ENCODE results near the gene F5. TPM values are rescaled to one million over a fixed set of nuclear protein-coding genes. Genes with fewer than 3 reads are reported as not detected.
"Not testable (repeated sequence)": the region's sequence is repeated elsewhere in the genome, so short reads cannot be mapped to it uniquely, and the experiment has no call there.

Gene F5
- total and polyA plus RNA-seq, 10 of the 15 experiments (the other 5 are each of a cell fraction or from before 2014, with no cell fraction given) = under 0.01 to 3.8 (median 0.40) TPM

DNA sequence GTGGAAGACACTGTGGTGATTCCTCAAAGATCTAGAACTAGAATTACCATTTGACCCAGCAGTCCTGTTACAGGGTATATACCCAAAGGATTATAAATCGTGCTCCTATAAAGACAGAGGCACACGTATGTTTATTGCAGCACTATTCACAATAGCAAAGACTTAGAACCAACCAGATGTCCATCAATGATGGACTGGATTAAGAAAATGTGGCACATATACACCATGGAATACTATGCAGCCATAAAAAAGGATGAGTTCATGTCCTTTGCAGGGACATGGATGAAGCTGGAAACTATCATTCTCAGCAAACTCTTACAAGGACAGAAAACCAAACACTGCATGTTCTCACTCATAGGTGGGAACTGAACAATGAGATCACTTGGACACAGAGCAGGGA is 82.7 kb downstream of the F5 start:
- SMC1A ChIA-PET (ENCODE audit: uncharacterized antibody, unreplicated experiment) = interaction anchor here (0.6 kb wide), 1 partner anchor 830 kb away, joined by 3 read pairs; no protein-coding TSS in a partner anchor
- H3K9ac ChIP-seq (ENCODE audit: control insufficient read depth, insufficient read depth, low read length); H3K27me3 ChIP-seq (replicated peaks in 1 of 2; ENCODE audit: control insufficient read depth in 2 of 2, insufficient read depth in 2 of 2, low read length in 1 of 2); FAIRE-seq; DNase-seq (ENCODE audit: low read depth, low spot score); ATAC-seq; H3K27ac ChIP-seq (ENCODE audit: control insufficient read depth, insufficient read depth); H3K79me2 ChIP-seq (ENCODE audit: control insufficient read depth, insufficient read depth, low read length); H2AFZ ChIP-seq (ENCODE audit: control insufficient read depth, low read depth, low read length); H3K9me3 ChIP-seq (replicated peaks; ENCODE audit: control insufficient read depth, insufficient read depth, low read length); H3K4me1 ChIP-seq (ENCODE audit: control insufficient read depth, insufficient read depth, low read length); POLR2A ChIA-PET; CTCF ChIA-PET; RAD21 ChIA-PET (ENCODE audit: unreplicated experiment); in situ Hi-C loops (cut with MboI); H3K4me2 ChIP-seq (ENCODE audit: control insufficient read depth, insufficient read depth); intact Hi-C loops (cut with micrococcal nuclease; ENCODE audit: unreplicated experiment); H3K4me3 ChIP-seq; H3K36me3 ChIP-seq (ENCODE audit: control insufficient read depth in 2 of 2, insufficient read depth in 2 of 2, low read length in 1 of 2); H4K20me1 ChIP-seq (ENCODE audit: control insufficient read depth, insufficient read depth); BruUV-seq (replicated peaks): not testable (repeated sequence)
- WGBS (ENCODE audit: insufficient coverage, insufficient replicate concordance, low lambda C conversion rate, missing lambda C conversion rate) = 100% methylated on average over 2 of the region's 2 CpGs

GRCh38 chr1:169499807-169500206 is 86.5 kb downstream of the F5 start:
- no peak for TF ChIP-seq BCL11A (IDR thresholded peaks at IDR 0.05; ENCODE audit: low read depth, low read length)
- no peak for TF ChIP-seq PML (IDR thresholded peaks at IDR 0.05; ENCODE audit: low read length)
- TF ChIP-seq SMAD5 (IDR thresholded peaks at IDR 0.05; ENCODE audit: low read depth) = no peak
- no peak for TF ChIP-seq MEF2A (IDR thresholded peaks at IDR 0.05; ENCODE audit: insufficient read depth, low read depth, low read length)
- no peak for TF ChIP-seq KDM1A (IDR thresholded peaks at IDR 0.05; ENCODE audit: borderline replicate concordance)
- TF ChIP-seq IKZF1 (conservative IDR thresholded peaks at IDR 0.05) = no peak
- no peak for TF ChIP-seq USF1 (IDR thresholded peaks at IDR 0.05; ENCODE audit: borderline replicate concordance, extremely low read length, insufficient read depth, low read depth, low read length)
- TF ChIP-seq SREBF1 (IDR thresholded peaks at IDR 0.05; ENCODE audit: low read length) = no peak
- no peak for TF ChIP-seq MTA2 (IDR thresholded peaks at IDR 0.05; ENCODE audit: low read depth)
- no TSS peak for BruUV-seq (replicated peaks)
- no peak overlapping the region for H3K4me2 ChIP-seq (ENCODE audit: control insufficient read depth, insufficient read depth)
- intact Hi-C loops (cut with micrococcal nuclease; ENCODE audit: unreplicated experiment) = no loop called here
- in situ Hi-C loops (cut with MboI) = no loop called here
- no peak for FAIRE-seq
- no peak overlapping the region for H2AFZ ChIP-seq (ENCODE audit: control insufficient read depth, low read depth, low read length)
- SMC1A ChIA-PET (ENCODE audit: uncharacterized antibody, unreplicated experiment) = no interaction called here
- DNase-seq (ENCODE audit: low read depth, low spot score) = no peak
- no peaks in the 10 kb centered on the region; the same call in 2 of the 3 replicates for H3K9me3 ChIP-seq (replicated peaks; ENCODE audit: control insufficient read depth, insufficient read depth, low read length)
- H3K9ac ChIP-seq (ENCODE audit: control insufficient read depth, insufficient read depth, low read length) = no peak overlapping the region
- H3K4me1 ChIP-seq (ENCODE audit: control insufficient read depth, insufficient read depth, low read length) = no peaks in the 10 kb centered on the region
- no peaks in the 10 kb centered on the region for H3K79me2 ChIP-seq (ENCODE audit: control insufficient read depth, insufficient read depth, low read length)
- H4K20me1 ChIP-seq (ENCODE audit: control insufficient read depth, insufficient read depth) = no peaks in the 10 kb centered on the region
- no peak overlapping the region for H3K4me3 ChIP-seq
- H3K36me3 ChIP-seq (ENCODE audit: control insufficient read depth in 2 of 2, insufficient read depth in 2 of 2, low read length in 1 of 2) = no peaks in the 10 kb centered on the region
- CTCF ChIA-PET = no interaction called here
- no peaks in the 10 kb centered on the region for H3K27me3 ChIP-seq (replicated peaks in 1 of 2; ENCODE audit: control insufficient read depth in 2 of 2, insufficient read depth in 2 of 2, low read length in 1 of 2)
- RAD21 ChIA-PET (ENCODE audit: unreplicated experiment) = no interaction called here
- H3K27ac ChIP-seq (ENCODE audit: control insufficient read depth, insufficient read depth) = no peak overlapping the region
- ATAC-seq = no peak
- POLR2A ChIA-PET = interaction anchor here (0.7 kb wide), 1 partner anchor 230 kb away, joined by 3 read pairs; no protein-coding TSS in a partner anchor

Data from GM12878 (cell line).